Natural killer cell treated with Interleukin-12 subunit alpha and Interleukin-12 subunit beta and Interleukin-15 and Interleukin-18, amount 100 ng/mL, for 72 hours (primary cell): Measurements from ENCODE around the gene MFF. TPM values are rescaled to one million over a fixed set of nuclear protein-coding genes. Genes with fewer than 3 reads are reported as not detected.

ENCODE experiments used
- ATAC-seq, 2 donors: fragments of 150-1000 bp; cut with Tn5 transposase in 1 of 2; sonication (Bioruptor Pico), chemical (Tn5 transposase) in 1 of 2; 2 replicates each; pipeline ENCODE4 v1.10.0; 2021
- DNase-seq: peaks from one replicate; pipeline ENCODE4 v3.0.0; 2022; ENCODE audit warnings: low spot score
- H3K27ac Mint-ChIP-seq, 2 donors: 1 replicate in 1 of 2; 2 replicates in 1 of 2; pipeline ENCODE4 v1.8.0; 2022; ENCODE audit warnings: mixed read lengths in 2 of 2, mild to moderate bottlenecking in 1 of 2, moderate library complexity in 1 of 2
- H3K27me3 Mint-ChIP-seq, 2 donors: 1 replicate in 1 of 2; 2 replicates in 1 of 2; pipeline ENCODE4 v1.8.0; 2022; ENCODE audit warnings: mixed read lengths in 2 of 2
- H3K36me3 Mint-ChIP-seq: one replicate; pipeline ENCODE4 v1.8.0; 2022; ENCODE audit warnings: mixed read lengths
- H3K4me1 Mint-ChIP-seq, 2 donors: 1 replicate in 1 of 2; 2 replicates in 1 of 2; pipeline ENCODE4 v1.8.0; 2022; ENCODE audit warnings: low read depth in 2 of 2, mixed read lengths in 2 of 2, mild to moderate bottlenecking in 1 of 2
- H3K4me3 Mint-ChIP-seq: one replicate; pipeline ENCODE4 v1.8.0; 2022; ENCODE audit warnings: mixed read lengths
- H3K9me3 Mint-ChIP-seq: 2 replicates; pipeline ENCODE4 v1.8.0; 2022; ENCODE audit warnings: mixed read lengths
- total RNA-seq, 2 donors: library from RNA; stranded (reverse); gene quantifications; one replicate each; pipeline ENCODE4 v1.2.3, GENCODE V29; 2022

MFF gene
- total RNA-seq, 2 donors from 2014 or later: 51.4 to 73.1 TPM

GRCh38 chr2:227395556-227395955 is 70.5 kb downstream of the MFF start:
- ATAC-seq (no peak), DNase-seq (no peak)
- Mint-ChIP-seq H3K4me1 (peaks cover 3 to 5% of the 10 kb centered on the region in 2 donors), H3K27ac (no peak overlapping the region), H3K36me3 (no peaks in the 10 kb centered on the region), H3K9me3 (no peaks in the 10 kb centered on the region), H3K27me3 (peaks cover 5 to 7% of the 10 kb centered on the region in 2 donors), H3K4me3 (no peak overlapping the region)

GRCh38 chr2:227397562-227397961 is 72.5 kb downstream of the MFF start:
- Mint-ChIP-seq H3K9me3 (no peaks in the 10 kb centered on the region), H3K27ac (no peak overlapping the region), H3K27me3 (peaks cover 10 to 15% of the 10 kb centered on the region in 2 donors), H3K4me1 (peaks cover 3 to 5% of the 10 kb centered on the region in 2 donors), H3K36me3 (no peaks in the 10 kb centered on the region), H3K4me3 (no peak overlapping the region)
- no peak for ATAC-seq
- DNase-seq: no peak

- H3K4me3 Mint-ChIP-seq: no peak overlapping the region
- DNase-seq: no peak
- no peaks in the 10 kb centered on the region for H3K36me3 Mint-ChIP-seq
- H3K27ac Mint-ChIP-seq: no peak overlapping the region
- no peak for ATAC-seq
- no peaks in the 10 kb centered on the region for H3K9me3 Mint-ChIP-seq
- H3K27me3 Mint-ChIP-seq: peaks cover 10 to 15% of the 10 kb centered on the region in 2 donors
- H3K4me1 Mint-ChIP-seq: peaks cover 3 to 5% of the 10 kb centered on the region in 2 donors
These were observed 73.9 kb downstream of the MFF start for GRCh38 chr2:227398684-227399670.

GRCh38 chr2:227401550-227401949 is 76.5 kb downstream of the MFF start:
- no peak overlapping the region for H3K27ac Mint-ChIP-seq
- H3K36me3 Mint-ChIP-seq: no peaks in the 10 kb centered on the region
- no peak for DNase-seq
- H3K9me3 Mint-ChIP-seq: no peaks in the 10 kb centered on the region
- ATAC-seq: no peak
- H3K27me3 Mint-ChIP-seq: peaks cover 12 to 15% of the 10 kb centered on the region in 2 donors
- no peak overlapping the region for H3K4me3 Mint-ChIP-seq
- peaks cover 3 to 5% of the 10 kb centered on the region in 2 donors for H3K4me1 Mint-ChIP-seq

GRCh38 chr2:227402321-227402720 is 77.3 kb downstream of the MFF start:
- Mint-ChIP-seq H3K4me3 (no peak overlapping the region), H3K9me3 (no peaks in the 10 kb centered on the region), H3K27me3 (peaks cover 12 to 15% of the 10 kb centered on the region in 2 donors), H3K27ac (no peak overlapping the region), H3K4me1 (peaks cover 3 to 5% of the 10 kb centered on the region in 2 donors), H3K36me3 (no peaks in the 10 kb centered on the region)
- ATAC-seq (no peak), DNase-seq (no peak)

GRCh38 chr2:227402959-227403358 is 77.9 kb downstream of the MFF start:
- ATAC-seq (no peak), DNase-seq (no peak)
- Mint-ChIP-seq H3K4me1 (peaks cover under 1 to 2% of the 10 kb centered on the region in 2 donors), H3K9me3 (no peaks in the 10 kb centered on the region), H3K27me3 (peaks cover 10 to 17% of the 10 kb centered on the region in 2 donors), H3K27ac (no peak overlapping the region), H3K4me3 (no peak overlapping the region), H3K36me3 (no peaks in the 10 kb centered on the region)

GRCh38 chr2:227404585-227405271 is 79.7 kb downstream of the MFF start:
- DNase-seq (no peak), ATAC-seq (no peak)
- peaks cover 8 to 19% of the 10 kb centered on the region in 2 donors for H3K27me3 Mint-ChIP-seq
- H3K27ac Mint-ChIP-seq: no peak overlapping the region
- no peak overlapping the region for H3K4me3 Mint-ChIP-seq
- no peaks in the 10 kb centered on the region for H3K4me1 Mint-ChIP-seq
- H3K9me3 Mint-ChIP-seq: no peaks in the 10 kb centered on the region
- H3K36me3 Mint-ChIP-seq: no peaks in the 10 kb centered on the region

- H3K27me3 Mint-ChIP-seq: peaks cover 3 to 16% of the 10 kb centered on the region in 2 donors
- ATAC-seq (no peak), DNase-seq (no peak)
- no peaks in the 10 kb centered on the region for H3K36me3 Mint-ChIP-seq
- no peak overlapping the region for H3K27ac Mint-ChIP-seq
- no peaks in the 10 kb centered on the region for H3K9me3 Mint-ChIP-seq
- no peak overlapping the region for H3K4me3 Mint-ChIP-seq
- H3K4me1 Mint-ChIP-seq: peaks cover 4% of the 10 kb centered on the region in 2 donors
These were observed 81.4 kb downstream of the MFF start for GRCh38 chr2:227406177-227407031.

Other genes with a start within 250 kb of the MFF start
- gene COL4A4, start 161.0 kb upstream of the MFF start, total RNA-seq: under 1 TPM; 0.11 to 0.62 TPM
- gene COL4A3, start 160.6 kb upstream of the MFF start, total RNA-seq: under 1 TPM; 0.22 to 0.62 TPM
- gene TM4SF20, start 54.1 kb downstream of the MFF start, total RNA-seq: not detected
- not detected for gene SCYGR1, start 62.7 kb downstream of the MFF start, total RNA-seq
- 10 to 100 TPM; 65.9 to 78.8 TPM for gene AGFG1, start 146.9 kb downstream of the MFF start, total RNA-seq